Stomach (tissue), 4 donors: ENCODE results near the gene CCDC157.

Source experiments
- EP300 ChIP-seq: sonication (generic); formaldehyde crosslinking; IDR thresholded peaks from one replicate; pipeline ENCODE4 v1.6.1; 2017; ENCODE audit warnings: antibody characterized with exemption
- POLR2A ChIP-seq, 4 donors: fragments of 450-650 bp; IDR thresholded peaks; one replicate each; pipeline ENCODE4 v1.6.1; 2016; ENCODE audit warnings: antibody characterized with exemption in 4 of 4, control low read depth in 2 of 4, mild to moderate bottlenecking in 1 of 4, moderate library complexity in 1 of 4
- POLR2AphosphoS5 ChIP-seq, 3 donors: sonication (generic); formaldehyde crosslinking; IDR thresholded peaks; one replicate each; pipeline ENCODE4 v1.6.1; 2016; ENCODE audit warnings: antibody characterized with exemption in 3 of 3
- TF ChIP-seq, protein P1 (sequence below), 7 experiments: fragments of 450-650 bp in 4 of 7; fragments of 200-600 bp in 3 of 7; sonication (generic) in 3 of 7; IDR thresholded peaks; one replicate each; pipeline ENCODE4 v1.5.1; 2016 to 2019; ENCODE audit warnings: antibody characterized with exemption in 7 of 7, control low read depth in 2 of 7, mild to moderate bottlenecking in 1 of 7

GRCh38 chr22:30365891-30366290 is 9.1 kb downstream of the CCDC157 start:
- TF ChIP-seq POLR2AphosphoS5 (IDR thresholded peaks at IDR 0.05), result no peak
- TF ChIP-seq, protein P1, sequence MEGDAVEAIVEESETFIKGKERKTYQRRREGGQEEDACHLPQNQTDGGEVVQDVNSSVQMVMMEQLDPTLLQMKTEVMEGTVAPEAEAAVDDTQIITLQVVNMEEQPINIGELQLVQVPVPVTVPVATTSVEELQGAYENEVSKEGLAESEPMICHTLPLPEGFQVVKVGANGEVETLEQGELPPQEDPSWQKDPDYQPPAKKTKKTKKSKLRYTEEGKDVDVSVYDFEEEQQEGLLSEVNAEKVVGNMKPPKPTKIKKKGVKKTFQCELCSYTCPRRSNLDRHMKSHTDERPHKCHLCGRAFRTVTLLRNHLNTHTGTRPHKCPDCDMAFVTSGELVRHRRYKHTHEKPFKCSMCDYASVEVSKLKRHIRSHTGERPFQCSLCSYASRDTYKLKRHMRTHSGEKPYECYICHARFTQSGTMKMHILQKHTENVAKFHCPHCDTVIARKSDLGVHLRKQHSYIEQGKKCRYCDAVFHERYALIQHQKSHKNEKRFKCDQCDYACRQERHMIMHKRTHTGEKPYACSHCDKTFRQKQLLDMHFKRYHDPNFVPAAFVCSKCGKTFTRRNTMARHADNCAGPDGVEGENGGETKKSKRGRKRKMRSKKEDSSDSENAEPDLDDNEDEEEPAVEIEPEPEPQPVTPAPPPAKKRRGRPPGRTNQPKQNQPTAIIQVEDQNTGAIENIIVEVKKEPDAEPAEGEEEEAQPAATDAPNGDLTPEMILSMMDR (IDR thresholded peaks at IDR 0.05), result no peak
- no peak for TF ChIP-seq POLR2A (IDR thresholded peaks at IDR 0.05)
- TF ChIP-seq EP300, result no peak
